Neural cell (in vitro differentiated cells): ENCODE measurements around the gene SCFD1.

ENCODE experiments used
- CTCF ChIP-seq: fragments of 450-650 bp; IDR thresholded peaks from 2 replicates; pipeline ENCODE4 v1.5.1; 2014; ENCODE audit warnings: antibody characterized with exemption, mild to moderate bottlenecking, moderate library complexity; ENCODE audit not compliant: poor library complexity, severe bottlenecking
- EP300 ChIP-seq: fragments of 450-650 bp; conservative IDR thresholded peaks from 2 replicates; pipeline ENCODE4 v1.6.1; 2014; ENCODE audit warnings: antibody characterized with exemption, mild to moderate bottlenecking, moderate library complexity; ENCODE audit not compliant: poor library complexity, severe bottlenecking
- EZH2 ChIP-seq: fragments of 200-600, 300-800 bp; shearing (Covaris generic), sonication (generic); IDR thresholded peaks from 2 replicates; pipeline ENCODE4 v1.6.1; 2014; ENCODE audit warnings: antibody characterized with exemption, low read length, borderline replicate concordance, mild to moderate bottlenecking; ENCODE audit not compliant: insufficient read depth, poor library complexity, severe bottlenecking
- POLR2AphosphoS5 ChIP-seq: IDR thresholded peaks from 2 replicates; pipeline ENCODE4 v1.6.1; 2012
- REST ChIP-seq: IDR thresholded peaks from 2 replicates; pipeline ENCODE4 v1.6.1; 2012; ENCODE audit warnings: borderline replicate concordance
- SMC3 ChIP-seq: fragments of 450-650 bp; conservative IDR thresholded peaks from 2 replicates; pipeline ENCODE4 v1.6.1; 2014; ENCODE audit warnings: antibody characterized with exemption, mild to moderate bottlenecking, moderate library complexity; ENCODE audit not compliant: poor library complexity
- TAF1 ChIP-seq: IDR thresholded peaks from 2 replicates; pipeline ENCODE4 v1.6.1; 2012; ENCODE audit warnings: low read depth

GRCh38 chr14:30587141-30587540 is 35.0 kb upstream of the SCFD1 start:
- TF ChIP-seq EP300 (no peak), CTCF (no peak), REST (no peak), EZH2 (no peak), POLR2AphosphoS5 (no peak), SMC3 (no peak), TAF1 (no peak)
